ENCODE data around the gene ADPRHL1.

Gene ADPRHL1

GRCh38 chr13:113417836-113418721 is 35.2 kb downstream of the ADPRHL1 start:
- no peak for DNase-seq (ENCODE audit: low read depth, low spot score)

- no peak for DNase-seq (ENCODE audit: low read depth, low spot score)
Measured at GRCh38 chr13:113417008-113417751, 36.1 kb downstream of the ADPRHL1 start.

GRCh38 chr13:113415825-113416224 is 37.5 kb downstream of the ADPRHL1 start:
- DNase-seq (ENCODE audit: low read depth, low spot score), result no peak

GRCh38 chr13:113415032-113415431 is 38.3 kb downstream of the ADPRHL1 start:
- no peak for DNase-seq (ENCODE audit: low read depth, low spot score)

- DNase-seq (ENCODE audit: low read depth, low spot score), result no peak
Measured at GRCh38 chr13:113414335-113414734, 39.0 kb downstream of the ADPRHL1 start.

- DNase-seq (ENCODE audit: low read depth, low spot score), result no peak
Measured at GRCh38 chr13:113413898-113414282, 39.4 kb downstream of the ADPRHL1 start.

- no peak for DNase-seq (ENCODE audit: low read depth, low spot score)
Measured at GRCh38 chr13:113413178-113413897, 40.0 kb downstream of the ADPRHL1 start.

GRCh38 chr13:113412440-113412839 is 40.8 kb downstream of the ADPRHL1 start:
- no peak for DNase-seq (ENCODE audit: low read depth, low spot score)

GRCh38 chr13:113411216-113412023 is 41.9 kb downstream of the ADPRHL1 start:
- no peak for DNase-seq (ENCODE audit: low read depth, low spot score)

GRCh38 chr13:113410472-113411201 is 42.7 kb downstream of the ADPRHL1 start:
- DNase-seq (ENCODE audit: low read depth, low spot score), result no peak

GRCh38 chr13:113408562-113408961 is 44.7 kb downstream of the ADPRHL1 start:
- DNase-seq (ENCODE audit: low read depth, low spot score), result no peak

GRCh38 chr13:113407531-113408393 is 45.5 kb downstream of the ADPRHL1 start:
- no peak for DNase-seq (ENCODE audit: low read depth, low spot score)

GRCh38 chr13:113407103-113407530 is 46.2 kb downstream of the ADPRHL1 start:
- DNase-seq (ENCODE audit: low read depth, low spot score), result no peak

GRCh38 chr13:113406321-113407102 is 46.8 kb downstream of the ADPRHL1 start:
- DNase-seq (ENCODE audit: low read depth, low spot score), result no peak

GRCh38 chr13:113405481-113406300 is 47.6 kb downstream of the ADPRHL1 start:
- DNase-seq (ENCODE audit: low read depth, low spot score), result no peak

- no peak for DNase-seq (ENCODE audit: low read depth, low spot score)
Measured at GRCh38 chr13:113404723-113405471, 48.4 kb downstream of the ADPRHL1 start.

GRCh38 chr13:113404366-113404722 is 48.9 kb downstream of the ADPRHL1 start:
- DNase-seq (ENCODE audit: low read depth, low spot score), result no peak
